Endothelial cell of umbilical vein (primary cell): ENCODE data around the gene GTPBP2. TPM values are rescaled to one million over a fixed set of nuclear protein-coding genes. Genes with fewer than 3 reads are reported as not detected.
A peak's percentile ranks its signal among the peaks of the same experiment; 100 is the strongest.

ENCODE experiments used
- BruUV-seq: library from RNA; stranded (reverse); fragments of 400-500 nt; replicated peaks from 2 replicates; lab custom pipeline; 2021; lab: Mats Ljungman, UMichigan
- CTCF ChIA-PET: fragments of 300-600, 350-600 bp; sonication (Branson Sonifier 250); formaldehyde crosslinking; loops from one replicate; lab custom pipeline; 2021; ENCODE audit warnings: antibody characterized with exemption, inconsistent platforms; lab: Charles Lee
- POLR2A ChIA-PET: fragments of 300-600, 350-600 bp; sonication (Branson Sonifier 250); formaldehyde crosslinking; loops from one replicate; lab custom pipeline; 2021; ENCODE audit warnings: antibody characterized with exemption, inconsistent platforms; lab: Charles Lee
- DNase-seq: peaks from one replicate; pipeline ENCODE4 v3.0.0-alpha.2; 2011; ENCODE audit warnings: low read depth, low spot score
- FAIRE-seq: peaks from 2 replicates; lab custom pipeline; 2011; peaks lifted over from hg19 to GRCh38; lab: Jason Lieb, UNC
- H2AFZ ChIP-seq: 2 replicates; pipeline ENCODE4 v1.6.0; 2012; ENCODE audit warnings: low read depth, low read length, control low read depth, inconsistent platforms
- H3K27ac ChIP-seq: 2 replicates; pipeline ENCODE4 v1.5.1; 2011; ENCODE audit warnings: low read depth, mild to moderate bottlenecking, control low read depth, low read length, moderate library complexity; ENCODE audit not compliant: insufficient read depth
- H3K27me3 ChIP-seq, 2 experiments: 2 replicates each; pipeline versions ENCODE4 v1.6.0 to v1.6.1; 2011; ENCODE audit warnings: low read length in 2 of 2, mixed read lengths in 1 of 2; ENCODE audit not compliant: control insufficient read depth in 2 of 2, insufficient read depth in 2 of 2
- H3K36me3 ChIP-seq, 2 experiments: 2 replicates in 1 of 2; 3 replicates in 1 of 2; pipeline ENCODE4 v1.5.1; 2011; ENCODE audit warnings: low read length in 2 of 2, mild to moderate bottlenecking in 1 of 2, moderate library complexity in 1 of 2; ENCODE audit not compliant: control insufficient read depth in 2 of 2, insufficient read depth in 2 of 2; ENCODE audit errors: extremely low read depth in 1 of 2
- H3K4me1 ChIP-seq: 3 replicates; pipeline ENCODE4 v1.5.1; 2011; ENCODE audit warnings: mild to moderate bottlenecking, low read length; ENCODE audit not compliant: control insufficient read depth, insufficient read depth; ENCODE audit errors: extremely low read depth
- H3K4me2 ChIP-seq: 2 replicates; pipeline ENCODE4 v1.6.1; 2011; ENCODE audit warnings: low read length, control low read depth, mixed read lengths; ENCODE audit not compliant: insufficient read depth
- H3K4me3 ChIP-seq, 3 experiments: fragments of 200-600 bp in 1 of 3; sonication (generic), shearing (Covaris generic) in 1 of 3; replicated peaks in 1 of 3; 2 replicates each; pipeline ENCODE4 v1.5.1; 2011 to 2016; ENCODE audit warnings: control low read depth in 3 of 3, low read length in 3 of 3, mild to moderate bottlenecking in 2 of 3, inconsistent platforms in 1 of 3, low read depth in 1 of 3, moderate library complexity in 1 of 3; ENCODE audit not compliant: insufficient read depth in 1 of 3
- H3K79me2 ChIP-seq: 2 replicates; pipeline ENCODE4 v1.6.0; 2012; ENCODE audit warnings: low read length, inconsistent platforms; ENCODE audit not compliant: control insufficient read depth, insufficient read depth
- H3K9ac ChIP-seq: replicated peaks from 2 replicates; pipeline ENCODE3; 2011; ENCODE audit warnings: low read length, control low read depth; ENCODE audit not compliant: insufficient read depth; ENCODE audit errors: extremely low read depth
- H3K9me1 ChIP-seq: replicated peaks from 3 replicates; pipeline ENCODE4 v1.6.0; 2011; ENCODE audit warnings: mild to moderate bottlenecking, low read length; ENCODE audit not compliant: control insufficient read depth, insufficient read depth; ENCODE audit errors: extremely low read depth
- H3K9me3 ChIP-seq: replicated peaks from 2 replicates; pipeline ENCODE4 v1.5.1; 2012; ENCODE audit warnings: low read length, inconsistent platforms; ENCODE audit not compliant: control insufficient read depth, insufficient read depth
- H4K20me1 ChIP-seq: replicated peaks from 2 replicates; pipeline ENCODE3; 2011; ENCODE audit warnings: mild to moderate bottlenecking, low read length; ENCODE audit not compliant: control insufficient read depth, insufficient read depth; ENCODE audit errors: extremely low read depth
- EZH2 ChIP-seq: IDR thresholded peaks from 2 replicates; pipeline ENCODE4 v1.6.1; 2012; ENCODE audit warnings: borderline replicate concordance, low read depth, mild to moderate bottlenecking, moderate library complexity, low read length, inconsistent platforms; ENCODE audit not compliant: severe bottlenecking
- FOS ChIP-seq: IDR thresholded peaks from 2 replicates; pipeline ENCODE4 v1.6.1; 2011; ENCODE audit warnings: mild to moderate bottlenecking, low read length, moderate library complexity, borderline replicate concordance; ENCODE audit not compliant: insufficient read depth
- GATA2 ChIP-seq: IDR thresholded peaks from 2 replicates; pipeline ENCODE4 v1.7.0; 2011; ENCODE audit warnings: low read depth, mild to moderate bottlenecking, moderate library complexity, mixed read lengths, low read length; ENCODE audit not compliant: insufficient read length, insufficient read depth
- JUN ChIP-seq: IDR thresholded peaks from 2 replicates; pipeline ENCODE4 v1.6.1; 2011; ENCODE audit warnings: borderline replicate concordance, low read depth; ENCODE audit not compliant: insufficient read length, insufficient read depth
- MYC ChIP-seq: IDR thresholded peaks from one replicate; pipeline ENCODE4 v1.6.1; 2011; ENCODE audit warnings: mild to moderate bottlenecking, low read depth, low read length
- POLR2A ChIP-seq: IDR thresholded peaks from 2 replicates; pipeline ENCODE4 v1.6.1; 2012; ENCODE audit warnings: low read depth, mild to moderate bottlenecking, control low read depth, low read length
- POLR2AphosphoS5 ChIP-seq: IDR thresholded peaks from 2 replicates; pipeline ENCODE4 v1.6.1; 2012; ENCODE audit warnings: low read depth, mild to moderate bottlenecking, control low read depth, low read length, moderate library complexity; ENCODE audit not compliant: insufficient read depth
- dilution Hi-C: fragments of 300-500 bp; cut with MboI; formaldehyde crosslinking; loops from one replicate; pipeline ENCODE4 v1.15.0; 2019; ENCODE audit warnings: low sequenced_read_pairs; ENCODE audit not compliant: extremely low pct_ligation_motif_present
- intact Hi-C: fragments of 100-400 bp; cut with micrococcal nuclease; formaldehyde crosslinking; loops from one replicate; pipeline ENCODE4 v1.10.0; 2022
- polyA plus RNA-seq, 4 experiments: library from polyadenylated mRNA; depleted of rRNA in 3 of 4; stranded (reverse) in 3 of 4; unstranded in 1 of 4; fragments of >200 nt; gene quantifications; 2 replicates each; pipeline versions ENCODE4 v1.2.1 to v1.2.3, GENCODE V29; 2011 to 2012; ENCODE audit warnings: missing spikeins in 1 of 4
- total RNA-seq: library from RNA; stranded (reverse); gene quantifications from 2 replicates; pipeline ENCODE4 v1.2.3, GENCODE V29; 2021
- TF ChIP-seq, protein P1 (sequence below): IDR thresholded peaks from 2 replicates; pipeline ENCODE4 v1.6.1; 2011; ENCODE audit not compliant: insufficient read depth, insufficient read length
- TF ChIP-seq, protein P2 (sequence below), 2 donors: IDR thresholded peaks; 1 replicate in 1 of 2; 2 replicates in 1 of 2; pipeline ENCODE4 v1.5.1; 2011; ENCODE audit warnings: low read length in 2 of 2, mild to moderate bottlenecking in 2 of 2, moderate library complexity in 2 of 2, control low read depth in 1 of 2, inconsistent platforms in 1 of 2, low read depth in 1 of 2; ENCODE audit not compliant: insufficient read depth in 1 of 2; ENCODE audit errors: extremely low read depth in 1 of 2

Gene GTPBP2
- total and polyA plus RNA-seq, 2 donors (not counting 3 experiments of a cell fraction or from before 2014, with no cell fraction given): 87.1 to 112 TPM

DNA sequence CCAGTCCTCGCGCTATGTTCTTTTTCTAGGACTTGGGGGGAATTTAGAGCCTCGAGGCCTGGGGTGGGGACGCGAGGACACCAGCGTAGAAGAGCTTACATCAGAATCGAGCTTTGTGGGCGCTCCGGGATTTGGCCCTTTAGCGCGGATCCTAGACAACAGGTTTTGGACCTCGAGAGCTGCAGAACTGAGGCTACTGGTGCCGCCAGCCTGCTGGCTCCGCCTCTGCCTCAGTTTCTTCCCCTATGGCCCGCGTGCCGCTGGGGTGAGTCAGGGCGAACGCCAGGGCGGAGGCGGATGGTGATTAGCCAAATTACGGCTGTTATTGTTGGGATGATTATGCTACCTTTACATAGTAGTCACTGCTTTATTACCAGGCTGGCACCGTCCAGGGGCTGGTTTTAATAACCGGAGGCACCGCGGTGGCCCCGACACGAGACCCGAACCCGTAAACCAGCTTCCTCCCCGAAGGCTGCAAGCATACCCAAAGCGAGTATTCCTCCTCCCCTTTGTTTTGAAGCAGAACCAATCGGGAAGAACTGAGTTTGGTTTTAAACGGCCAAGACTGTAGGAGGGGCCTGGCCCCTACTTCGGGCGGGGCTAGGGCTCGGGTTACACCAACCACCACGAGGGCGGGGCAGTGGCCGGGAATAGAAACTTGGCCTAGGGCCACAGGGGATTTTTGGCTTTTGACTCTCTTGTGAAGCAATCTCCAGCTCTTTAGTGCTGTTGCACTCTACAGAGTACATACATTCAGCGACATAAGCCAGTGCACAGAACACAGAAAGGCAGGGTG lies 639 bp upstream of the GTPBP2 start:
- Histone ChIP-seq H3K4me3 (peak overlapping the region; percentile 4 to 89 (median 55)), H3K36me3 (peaks cover 6 to 11% of the 10 kb centered on the region in 2 experiments), H4K20me1 (no peaks in the 10 kb centered on the region), H3K4me2 (peak overlapping the region; percentile 50), H3K27me3 (no peaks in the 10 kb centered on the region), H3K9me3 (no peaks in the 10 kb centered on the region), H3K4me1 (peaks cover 25% of the 10 kb centered on the region), H3K79me2 (peaks cover 27% of the 10 kb centered on the region), H3K9me1 (no peaks in the 10 kb centered on the region), H3K27ac (peak overlapping the region; percentile 65), H3K9ac (peak overlapping the region; percentile 76), H2AFZ (peak overlapping the region; percentile 74)
- no peak for TF ChIP-seq MYC
- TF ChIP-seq, protein P1, sequence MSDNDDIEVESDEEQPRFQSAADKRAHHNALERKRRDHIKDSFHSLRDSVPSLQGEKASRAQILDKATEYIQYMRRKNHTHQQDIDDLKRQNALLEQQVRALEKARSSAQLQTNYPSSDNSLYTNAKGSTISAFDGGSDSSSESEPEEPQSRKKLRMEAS: no peak
- TF ChIP-seq EZH2: no peak
- no peak for TF ChIP-seq JUN
- peak; percentile 36 for TF ChIP-seq POLR2AphosphoS5
- TF ChIP-seq FOS: no peak
- TF ChIP-seq, protein P2, sequence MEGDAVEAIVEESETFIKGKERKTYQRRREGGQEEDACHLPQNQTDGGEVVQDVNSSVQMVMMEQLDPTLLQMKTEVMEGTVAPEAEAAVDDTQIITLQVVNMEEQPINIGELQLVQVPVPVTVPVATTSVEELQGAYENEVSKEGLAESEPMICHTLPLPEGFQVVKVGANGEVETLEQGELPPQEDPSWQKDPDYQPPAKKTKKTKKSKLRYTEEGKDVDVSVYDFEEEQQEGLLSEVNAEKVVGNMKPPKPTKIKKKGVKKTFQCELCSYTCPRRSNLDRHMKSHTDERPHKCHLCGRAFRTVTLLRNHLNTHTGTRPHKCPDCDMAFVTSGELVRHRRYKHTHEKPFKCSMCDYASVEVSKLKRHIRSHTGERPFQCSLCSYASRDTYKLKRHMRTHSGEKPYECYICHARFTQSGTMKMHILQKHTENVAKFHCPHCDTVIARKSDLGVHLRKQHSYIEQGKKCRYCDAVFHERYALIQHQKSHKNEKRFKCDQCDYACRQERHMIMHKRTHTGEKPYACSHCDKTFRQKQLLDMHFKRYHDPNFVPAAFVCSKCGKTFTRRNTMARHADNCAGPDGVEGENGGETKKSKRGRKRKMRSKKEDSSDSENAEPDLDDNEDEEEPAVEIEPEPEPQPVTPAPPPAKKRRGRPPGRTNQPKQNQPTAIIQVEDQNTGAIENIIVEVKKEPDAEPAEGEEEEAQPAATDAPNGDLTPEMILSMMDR (IDR thresholded peaks at IDR 0.05; ENCODE audit: extremely low read depth in 1 of 2, insufficient read depth in 1 of 2, low read depth in 1 of 2, low read length in 2 of 2): no peak
- no peak for TF ChIP-seq GATA2
- peak; percentile 49 for TF ChIP-seq POLR2A
- FAIRE-seq: no peak
- CTCF ChIA-PET: interaction anchor here (0.7 to 1.8 kb wide), 9 partner anchors 11 to 467 kb away, joined by 3 to 12 read pairs (median 4); no protein-coding TSS in a partner anchor
- TSS peak; percentile 54 for BruUV-seq
- intact Hi-C loops: loop anchor here (1.0 to 5.0 kb wide), 2 partner anchors 21 to 202 kb away; partner anchors contain the start of gene ABCC10
- dilution Hi-C loops: no loop called here
- POLR2A ChIA-PET: interaction anchor here (0.7 to 1.2 kb wide), 5 partner anchors 10 to 141 kb away, joined by 4 read pairs; partner anchors contain the start of genes POLH, RSPH9, VEGFA and XPO5
- DNase-seq: peak; percentile 97
